Suprapubic skin (tissue), 3 donors: ENCODE results near the gene GPD2.

Experiments used
- CTCF ChIP-seq, 2 donors: fragments of 200-600 bp in 1 of 2; fragments of 450-650 bp in 1 of 2; sonication (generic) in 1 of 2; IDR thresholded peaks; one replicate each; pipeline ENCODE4 v1.5.1; 2016 to 2019; ENCODE audit warnings: antibody characterized with exemption in 2 of 2, mild to moderate bottlenecking in 1 of 2, moderate library complexity in 1 of 2
- POLR2A ChIP-seq, 2 donors: fragments of 450-650 bp; IDR thresholded peaks; one replicate each; pipeline ENCODE4 v1.6.1; 2017; ENCODE audit warnings: antibody characterized with exemption in 2 of 2, mild to moderate bottlenecking in 2 of 2, moderate library complexity in 2 of 2

- no peak for TF ChIP-seq CTCF (IDR thresholded peaks at IDR 0.05)
- TF ChIP-seq POLR2A (IDR thresholded peaks at IDR 0.05): no peak
These were observed 1.5 kb upstream of the GPD2 start for GRCh38 chr2:156434461-156435291.
